ENCODE results near the gene KCP.

- no peak for TF ChIP-seq GATA2 (IDR thresholded peaks at IDR 0.05; ENCODE audit: low read depth, low read length)
- no peak for TF ChIP-seq GATA3 (IDR thresholded peaks at IDR 0.05; ENCODE audit: low read depth, low read length)
These were observed 20.8 kb upstream of the KCP start for GRCh38 chr7:128931190-128931798.
